T follicular helper cell (primary cell): ENCODE data around the gene CELF1.

Source experiments
- DNase-seq: peaks from one replicate; pipeline ENCODE4 v3.0.0-alpha.2; 2020; ENCODE audit warnings: low read depth

Gene CELF1

GRCh38 chr11:47447906-47448305, 105.0 kb downstream of the CELF1 start:
- no peak for DNase-seq

- no peak for DNase-seq
These were observed 106.1 kb downstream of the CELF1 start for GRCh38 chr11:47446833-47447232.

GRCh38 chr11:47445840-47446239, 107.1 kb downstream of the CELF1 start:
- DNase-seq, result no peak

- DNase-seq, result no peak
These were observed 109.1 kb downstream of the CELF1 start for GRCh38 chr11:47443817-47444216.

DNA sequence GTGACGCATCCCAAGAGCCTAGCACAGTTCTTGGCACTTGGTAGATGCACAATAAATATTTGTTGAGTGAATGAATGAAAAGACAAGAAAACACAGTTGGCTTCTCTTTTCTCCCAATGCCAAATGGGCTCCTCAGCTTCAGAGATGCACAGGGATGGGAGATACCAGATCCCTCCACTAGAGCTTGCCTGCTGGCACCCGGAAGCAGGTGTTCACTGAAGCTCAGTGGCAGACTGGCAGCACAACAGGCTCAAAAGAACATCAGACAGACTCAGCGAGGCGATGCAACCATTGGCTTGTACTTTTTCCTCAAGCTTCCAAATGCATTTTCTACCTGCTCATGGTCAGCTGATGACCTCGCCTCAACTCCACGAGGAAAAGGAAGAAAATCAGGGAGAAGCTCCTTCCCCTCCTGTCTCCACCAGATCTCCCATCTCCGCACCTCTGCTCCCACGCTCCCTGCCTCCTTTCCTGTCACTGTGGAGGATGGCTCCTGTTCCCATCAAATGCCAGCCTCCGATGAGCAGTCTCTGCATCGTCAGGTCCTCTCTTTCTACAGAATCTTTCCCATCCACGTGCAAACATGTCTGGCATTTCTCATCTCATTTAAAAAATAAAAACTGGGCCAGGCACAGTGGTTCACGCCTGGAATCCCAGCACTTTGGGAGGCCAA, 109.8 kb downstream of the CELF1 start:
- DNase-seq, result no peak

- DNase-seq, result no peak
These were observed 110.4 kb downstream of the CELF1 start for GRCh38 chr11:47442514-47442913.

DNA sequence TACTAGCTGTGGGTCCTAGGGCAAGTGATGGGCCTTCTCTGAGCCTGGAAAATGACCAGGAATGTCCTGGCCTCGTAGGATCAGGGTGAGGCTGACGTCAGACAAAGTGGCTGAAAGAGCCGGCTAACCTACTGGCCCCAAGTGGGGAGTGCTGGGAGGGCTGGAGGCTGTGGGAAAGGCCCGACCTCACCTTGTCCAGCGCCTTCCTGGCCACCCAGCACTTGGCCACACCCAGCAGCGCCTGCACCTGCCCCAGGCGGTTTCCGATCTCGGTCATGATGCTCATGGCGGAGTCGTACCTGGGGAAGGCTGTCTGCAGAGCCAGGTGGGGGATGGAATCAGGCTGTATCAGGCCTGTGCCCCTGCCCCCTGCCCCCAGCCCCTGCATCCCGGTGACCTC, 111.5 kb downstream of the CELF1 start:
- no peak for DNase-seq

DNA sequence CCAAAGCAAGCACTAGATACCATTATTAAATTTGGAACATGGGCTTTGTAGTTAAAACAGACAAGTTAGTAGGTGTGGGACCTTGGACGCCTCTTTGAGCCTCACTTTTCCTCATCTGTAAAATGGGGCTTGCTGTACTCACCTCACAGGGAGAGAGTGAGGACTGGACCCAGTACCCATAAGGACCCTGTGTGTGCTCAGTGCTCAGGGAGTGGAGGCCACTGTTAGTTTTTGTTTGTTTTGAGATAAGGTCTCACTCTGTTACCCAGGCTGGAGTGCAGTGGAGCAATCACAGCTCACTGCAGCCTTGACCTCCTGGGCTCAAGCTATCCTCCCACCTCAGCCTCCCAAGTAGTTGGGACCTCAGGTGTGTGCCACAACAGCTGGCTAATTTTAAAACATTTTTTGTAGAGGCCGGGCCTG, 112.9 kb downstream of the CELF1 start:
- DNase-seq, result no peak

DNA sequence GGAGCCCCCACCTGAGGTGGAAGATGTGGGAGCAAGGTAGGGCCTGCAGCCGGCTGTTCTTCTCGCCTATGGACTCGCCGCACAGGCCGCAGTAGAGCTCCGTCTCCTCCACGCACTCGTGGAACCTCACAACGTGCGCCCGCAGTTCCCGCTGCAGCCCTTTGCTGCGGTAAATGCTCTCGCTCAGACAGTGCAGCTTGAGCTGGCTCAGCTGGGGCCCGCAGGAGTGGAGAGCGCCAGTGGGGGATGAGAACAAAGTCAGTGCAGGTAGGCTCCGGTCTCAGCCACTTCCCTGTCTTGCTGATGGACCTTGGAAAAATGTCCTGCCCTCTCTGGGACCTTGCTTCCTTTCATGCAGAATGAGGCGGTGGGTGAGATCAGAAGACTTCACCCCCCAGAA, 114.2 kb downstream of the CELF1 start:
- DNase-seq, result no peak

DNA sequence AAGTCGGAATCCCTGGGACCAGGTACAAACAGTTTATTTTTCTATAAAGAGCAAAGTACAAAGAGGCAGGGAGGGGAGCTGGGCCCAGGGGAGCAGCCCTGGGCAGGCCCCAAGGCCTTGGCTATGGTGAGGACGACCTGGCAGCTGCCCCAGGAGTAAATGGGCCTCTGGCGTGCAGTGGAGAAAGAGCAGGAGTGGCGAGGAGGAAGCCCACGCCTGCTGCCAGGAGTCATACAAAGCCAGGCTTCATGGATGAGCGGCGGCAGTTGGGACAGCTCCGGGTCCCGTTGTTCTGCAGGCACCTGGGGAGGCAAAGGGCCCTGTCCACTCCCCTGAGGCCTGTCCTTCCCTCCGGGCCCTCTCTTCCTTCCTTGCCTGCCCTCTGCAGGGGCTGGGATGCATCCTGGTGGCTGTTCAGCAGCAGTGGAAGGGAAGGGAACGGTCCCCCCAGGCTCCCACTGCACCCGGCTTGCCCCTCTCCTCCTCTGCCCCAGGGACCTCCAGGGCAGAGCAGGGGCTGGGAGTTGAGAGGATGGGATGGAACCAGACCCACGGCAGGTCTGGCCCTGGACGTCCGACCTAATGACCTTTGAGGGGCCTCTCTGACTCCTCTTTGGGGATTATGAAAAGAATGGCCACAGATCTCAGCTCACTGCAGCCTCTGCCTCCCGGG, 115.0 kb downstream of the CELF1 start:
- DNase-seq, result no peak

- no peak for DNase-seq
These were observed 115.7 kb downstream of the CELF1 start for GRCh38 chr11:47437218-47437745.

- no peak for DNase-seq
These were observed 116.2 kb downstream of the CELF1 start for GRCh38 chr11:47436726-47437125.

- DNase-seq, result no peak
These were observed 117.2 kb downstream of the CELF1 start for GRCh38 chr11:47435687-47436086.

DNA sequence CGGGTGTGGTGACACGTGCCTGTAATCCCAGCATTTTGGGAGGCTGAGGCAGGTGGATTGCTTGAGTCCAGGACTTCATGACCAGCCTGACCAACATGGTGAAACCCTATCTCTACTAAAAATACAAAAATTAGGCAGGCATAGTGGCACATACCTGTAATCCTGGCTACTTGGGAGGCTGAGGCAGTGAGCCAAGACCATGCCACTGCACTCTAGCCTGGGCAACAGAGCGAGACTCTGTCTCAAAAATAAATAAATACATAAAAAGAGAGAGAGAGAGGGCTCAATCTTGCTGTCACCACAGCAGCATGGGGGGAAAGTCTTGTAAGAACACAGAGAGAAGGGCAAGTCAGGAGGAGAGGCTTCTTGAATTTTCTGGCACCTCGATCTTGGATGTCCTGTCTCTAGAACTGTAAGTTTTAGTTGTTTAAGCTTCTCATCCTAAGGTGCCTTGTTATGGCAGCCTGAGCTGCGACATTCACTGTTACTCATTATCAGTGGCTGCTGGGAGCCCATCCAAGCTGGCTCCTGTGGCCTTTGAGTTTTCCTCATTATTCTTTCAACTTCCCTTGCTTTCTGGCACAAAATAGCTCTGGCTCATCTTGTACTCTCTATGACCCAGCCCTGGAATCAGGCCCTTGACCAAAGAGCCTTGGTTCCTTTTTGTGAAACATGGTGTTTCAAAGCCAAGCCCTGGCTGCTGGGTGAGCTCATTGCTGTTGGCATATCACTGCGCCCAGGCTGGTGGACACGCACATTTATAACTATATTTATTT, 118.7 kb downstream of the CELF1 start:
- no peak for DNase-seq

DNA sequence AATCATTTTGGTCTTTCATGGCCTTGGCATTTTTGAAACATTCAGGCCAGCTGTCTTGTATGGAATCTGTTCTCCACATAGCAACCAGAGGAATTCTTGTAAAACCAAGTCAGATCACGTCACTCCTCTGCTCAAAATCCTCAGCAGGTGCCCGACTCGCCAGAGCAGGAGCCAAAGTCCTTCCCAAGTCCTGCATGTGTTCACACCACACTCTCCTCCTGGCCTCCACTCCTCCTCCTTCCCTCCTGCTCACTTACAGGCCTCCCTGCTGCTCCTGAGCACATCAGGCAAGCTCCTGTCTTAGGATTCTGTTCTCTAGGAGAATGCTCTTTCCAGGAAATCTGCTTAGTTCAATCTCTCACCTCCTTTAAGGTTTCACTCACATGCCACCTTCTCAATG, 119.8 kb downstream of the CELF1 start:
- DNase-seq, result no peak

DNA sequence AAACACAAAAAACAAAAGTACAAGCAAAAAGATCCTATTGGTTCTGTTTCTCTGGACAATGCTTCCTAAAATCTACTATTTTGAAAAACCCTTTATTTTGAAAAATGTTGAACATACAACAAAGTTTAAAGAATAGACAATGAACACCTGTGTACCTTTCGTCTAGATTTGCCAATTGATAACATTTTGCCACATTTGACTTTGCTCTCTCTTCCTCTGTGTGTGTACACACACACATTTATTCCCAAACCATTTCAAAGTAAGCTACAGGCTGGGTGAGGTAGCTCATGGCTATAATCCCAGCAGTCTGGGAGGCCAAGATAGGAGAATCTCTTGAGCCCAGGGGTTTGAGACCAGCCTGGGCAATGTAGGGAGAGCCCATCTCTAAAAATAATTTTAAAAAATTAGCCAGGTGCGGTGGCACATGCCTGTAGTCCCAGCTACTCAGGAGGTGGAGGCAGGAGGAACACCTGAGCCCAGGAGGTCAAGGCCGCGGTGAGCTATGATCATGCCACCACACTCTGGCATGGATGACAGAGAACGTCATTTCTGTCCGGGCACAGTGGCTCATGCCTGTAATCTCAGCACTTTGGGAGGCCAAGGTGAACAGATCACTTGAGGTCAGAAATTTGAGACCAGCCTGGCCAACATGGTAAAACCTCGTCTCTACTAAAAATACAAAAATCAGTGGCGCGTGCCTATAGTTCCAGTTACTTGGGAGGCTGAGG, 121.4 kb downstream of the CELF1 start:
- DNase-seq, result no peak

- DNase-seq, result no peak
These were observed 122.4 kb downstream of the CELF1 start for GRCh38 chr11:47430524-47430923.

GRCh38 chr11:47426062-47426956, 126.6 kb downstream of the CELF1 start, which contains the start of gene PSMC3:
TSS of gene PSMC3 (minus strand) at chr11:47426439. CDS start at chr11:47426279, 160 bp downstream.
- peak; percentile 95 for DNase-seq

- DNase-seq, result no peak
These were observed 127.3 kb downstream of the CELF1 start for GRCh38 chr11:47425611-47426010.

DNA sequence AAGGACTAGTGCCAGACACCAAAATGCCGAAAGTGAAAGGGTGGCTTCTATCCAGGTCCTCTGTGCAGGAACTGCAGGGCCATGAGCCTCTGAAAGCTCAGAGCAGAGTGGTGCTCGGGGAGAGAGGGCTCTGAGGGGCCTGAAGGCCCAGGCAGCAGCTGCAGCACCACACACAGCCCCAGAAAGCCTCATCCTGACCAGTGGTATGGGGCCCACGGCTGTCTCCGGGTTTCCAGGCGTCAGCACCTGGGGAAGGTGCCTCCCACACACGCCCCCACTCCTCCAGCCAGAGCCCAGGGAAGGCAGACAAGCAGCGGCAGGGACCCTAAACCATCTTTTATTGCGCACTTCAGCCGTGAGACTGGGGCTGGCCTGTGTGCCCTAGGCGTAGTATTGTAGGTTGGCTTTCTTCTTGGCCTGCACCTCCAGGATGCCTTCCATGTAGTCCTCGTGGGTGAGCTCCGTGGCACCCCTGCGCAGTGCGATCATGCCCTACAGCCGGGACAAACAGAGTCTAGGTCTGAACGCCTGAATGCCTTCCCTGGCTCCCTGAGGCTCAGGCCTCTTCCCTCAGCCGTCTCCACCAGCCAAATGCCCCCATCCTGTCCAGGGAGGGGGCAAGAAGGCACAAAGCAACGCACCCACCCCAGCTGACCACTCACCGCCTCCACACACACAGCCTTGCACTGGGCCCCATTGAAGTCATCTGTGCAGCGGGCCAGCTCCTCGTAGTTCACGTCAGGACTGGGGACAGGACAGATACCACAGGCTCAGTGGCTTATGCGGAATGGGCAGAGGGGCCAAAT, 134.3 kb downstream of the CELF1 start:
- no peak for DNase-seq
